GM19395 (cell line): Measurements from ENCODE around the gene CLK3.
"Not testable (repeated sequence)": the region's sequence is repeated elsewhere in the genome, so short reads cannot be mapped to it uniquely, and the experiment has no call there.

Experiments used
- ATAC-seq: cut with Tn5 transposase; IDR thresholded peaks from one replicate; pipeline ENCODE4 v1.9.1; 2021; ENCODE audit warnings: mild to moderate bottlenecking, moderate library complexity; ENCODE audit not compliant: unreplicated experiment

CLK3 gene

DNA sequence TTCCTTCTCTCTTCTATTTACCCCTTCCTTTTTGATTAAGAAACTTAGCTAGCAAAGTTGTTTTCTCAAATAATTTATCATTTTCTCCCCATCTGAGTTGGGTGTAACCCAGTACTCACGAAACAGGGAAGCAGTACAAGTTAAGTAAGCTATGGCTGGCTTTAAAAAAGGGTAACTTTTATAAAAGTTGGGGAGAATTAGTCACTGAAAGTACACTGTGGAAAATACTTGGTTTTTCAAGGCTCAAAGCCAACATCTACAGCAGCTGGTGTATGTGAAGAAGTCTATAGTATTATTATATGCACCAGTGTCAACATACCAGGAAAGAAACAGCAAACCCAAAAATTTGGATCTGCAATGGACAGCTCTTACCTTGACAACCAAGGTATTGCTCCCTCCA is 25.5 kb downstream of the CLK3 start:
- no peak for ATAC-seq

GRCh38 chr15:74642348-74642733 is 26.7 kb downstream of the CLK3 start:
- ATAC-seq, result no peak

DNA sequence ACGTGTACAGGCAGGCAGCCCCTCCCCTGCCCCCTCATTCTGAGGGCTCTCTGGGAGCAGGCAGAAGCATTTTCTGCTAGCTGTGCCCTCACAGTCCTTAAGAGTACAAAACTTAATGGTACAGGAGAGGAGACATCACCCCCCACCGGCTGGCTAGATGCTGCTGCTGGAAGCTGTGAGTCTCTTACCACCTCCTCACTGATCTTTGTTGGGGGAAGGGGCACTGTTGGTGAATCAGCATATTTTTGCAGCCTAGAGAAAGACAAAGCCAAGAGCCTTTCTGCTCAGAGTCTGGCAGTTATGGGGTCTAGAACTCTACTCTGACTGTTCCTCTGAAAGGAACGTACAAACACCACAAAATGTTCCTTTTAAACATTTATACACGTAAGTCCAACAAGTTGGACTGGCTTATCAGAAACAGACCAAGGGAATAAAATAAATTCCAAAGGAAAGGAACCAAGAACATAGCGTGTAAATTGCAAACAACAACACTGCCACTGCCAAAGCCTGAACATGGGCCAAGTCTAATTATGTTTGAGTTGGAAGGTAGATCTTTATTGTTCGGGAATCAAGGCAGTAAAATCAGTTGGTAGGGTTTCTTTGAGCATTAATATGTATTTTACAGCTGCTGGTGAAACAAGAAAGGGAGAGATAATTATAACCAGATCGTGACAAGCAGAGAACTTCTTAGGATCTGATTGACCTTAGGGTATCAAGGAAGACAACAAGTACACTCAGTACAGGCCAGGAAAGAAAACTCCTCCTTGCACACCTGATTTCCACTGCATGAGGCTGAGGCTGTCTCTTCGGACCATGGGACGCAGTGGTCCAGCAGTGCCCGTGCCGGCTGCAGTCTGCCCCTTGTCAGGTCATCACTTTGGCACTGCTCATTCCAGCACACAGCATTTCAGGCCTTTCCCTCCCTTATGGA is 27.4 kb downstream of the CLK3 start:
- ATAC-seq, result no peak

- ATAC-seq, result no peak
Observed at GRCh38 chr15:74643665-74644204, 28.1 kb downstream of the CLK3 start.

- no peak for ATAC-seq
Observed at GRCh38 chr15:74646480-74646879, 30.8 kb downstream of the CLK3 start.

- no peak for ATAC-seq
Observed at GRCh38 chr15:74648051-74648842, 32.6 kb downstream of the CLK3 start.

DNA sequence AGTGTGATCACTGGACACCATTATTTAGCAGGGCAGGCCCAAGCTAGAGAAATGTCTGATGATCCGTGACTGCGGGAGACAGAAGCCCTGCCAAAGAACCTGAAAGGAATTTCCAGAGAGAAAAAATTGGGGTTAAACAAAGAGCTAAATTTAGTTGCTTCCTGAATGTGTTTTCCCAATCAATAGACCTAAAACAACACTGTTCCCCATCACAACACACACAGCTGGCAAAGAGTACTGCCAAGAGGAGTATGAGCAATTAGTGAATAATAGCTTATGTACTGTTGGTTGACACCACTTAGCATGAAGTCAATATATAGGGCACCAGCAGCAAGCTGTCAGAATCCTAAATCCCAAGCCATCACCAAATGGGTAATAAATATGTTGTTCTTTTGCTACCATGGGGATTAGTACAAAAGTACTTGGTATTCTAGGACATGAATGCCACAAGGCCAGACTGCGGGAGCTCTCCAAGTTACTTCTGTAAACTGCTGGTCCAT is 35.7 kb downstream of the CLK3 start:
- ATAC-seq, result no peak

DNA sequence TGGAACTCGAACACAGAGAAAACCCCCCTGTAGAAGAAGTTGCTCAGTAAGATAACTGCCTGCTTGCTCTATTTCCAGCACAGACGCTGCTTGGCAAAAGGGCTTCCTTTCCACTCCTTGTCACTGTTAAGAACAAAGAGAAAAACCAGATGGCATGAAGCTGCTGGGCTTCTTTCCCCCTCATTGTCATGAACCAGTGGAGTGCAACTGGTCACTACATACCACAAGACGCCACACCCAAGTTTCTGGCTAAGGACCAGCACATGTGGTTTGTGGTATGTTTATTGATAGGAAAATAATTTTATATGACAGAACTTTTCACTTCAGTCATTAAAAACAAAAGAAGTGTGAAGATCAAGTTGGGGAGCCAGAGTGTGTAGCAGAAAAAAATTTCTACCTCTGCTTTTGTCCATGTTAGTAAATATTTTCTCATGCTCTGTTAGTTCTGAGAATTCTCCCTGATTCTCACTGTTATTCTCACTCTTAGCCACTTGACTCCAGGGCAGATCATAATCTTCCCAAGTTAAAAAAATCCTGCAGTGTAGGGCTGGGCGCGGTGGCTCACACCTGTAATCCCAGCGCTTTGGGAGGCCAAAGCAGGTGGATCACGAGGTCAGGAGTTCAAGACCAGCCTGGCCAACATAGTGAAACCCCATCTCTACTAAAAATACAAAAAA is 37.9 kb downstream of the CLK3 start:
- ATAC-seq, result no peak

DNA sequence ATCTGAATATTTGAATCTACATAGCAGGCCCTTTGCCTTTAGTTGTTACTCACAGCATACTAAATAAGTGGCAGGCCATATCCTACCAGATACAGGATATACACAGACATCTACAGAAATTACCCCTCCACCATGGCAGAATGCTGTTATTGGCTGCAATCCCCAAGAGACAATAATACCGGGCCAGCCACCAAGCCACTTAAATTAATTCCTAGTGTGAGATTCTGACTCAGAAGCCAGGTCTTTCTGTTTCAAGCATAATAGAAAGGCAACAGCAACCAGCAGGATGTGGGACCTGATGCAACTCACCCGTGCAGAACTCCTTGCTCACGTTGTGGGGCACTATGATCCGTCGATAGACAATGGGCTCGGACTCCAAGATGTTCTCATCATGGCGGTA is 39.8 kb downstream of the CLK3 start:
- ATAC-seq, result no peak

DNA sequence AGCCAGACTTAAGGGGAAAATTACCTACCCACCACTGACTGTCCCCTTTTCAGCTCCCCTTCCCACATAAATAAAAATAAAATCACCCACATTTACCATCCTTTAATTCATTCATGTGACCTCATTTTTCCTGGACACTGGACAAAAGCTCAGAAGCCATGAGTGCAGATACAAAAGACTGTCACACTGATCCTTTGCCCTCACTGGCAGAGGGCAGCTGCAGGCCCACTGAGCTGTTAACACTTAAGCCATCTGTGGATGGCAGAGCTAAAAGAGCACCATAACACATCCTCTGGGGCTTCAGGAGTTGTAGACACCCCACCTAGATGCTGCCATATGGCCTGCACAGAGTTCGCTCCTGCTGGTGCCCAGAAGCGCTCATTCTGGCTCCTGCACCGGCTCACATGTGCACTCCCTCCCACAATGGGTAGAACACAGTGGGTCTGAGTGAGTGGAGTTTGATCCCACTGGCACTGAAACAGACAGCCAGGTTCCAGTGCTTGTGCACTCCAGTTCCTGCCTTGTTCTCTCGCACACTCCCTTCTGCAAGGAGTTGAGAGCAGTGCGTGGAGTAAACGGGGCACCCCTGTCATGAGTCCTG is 41.4 kb downstream of the CLK3 start:
- no peak for ATAC-seq

DNA sequence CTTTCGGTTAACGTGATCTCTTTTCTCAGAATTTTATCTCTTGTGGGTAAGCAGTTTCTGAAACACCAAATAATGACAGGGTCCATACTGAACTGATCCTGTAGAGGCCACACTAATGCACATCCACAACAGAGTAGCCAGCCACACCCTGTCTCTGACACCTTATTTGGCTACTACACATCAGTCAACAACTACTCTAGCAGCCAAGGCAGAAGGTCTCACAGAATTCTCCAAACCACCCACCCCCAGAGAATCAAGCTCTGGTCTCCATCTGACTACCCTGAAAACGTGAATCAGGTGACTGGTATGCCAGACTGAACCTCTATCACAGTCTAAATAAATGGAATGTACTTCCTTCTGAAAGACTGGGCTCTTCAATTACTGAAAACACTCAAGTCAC is 42.2 kb downstream of the CLK3 start:
- ATAC-seq, result no peak

DNA sequence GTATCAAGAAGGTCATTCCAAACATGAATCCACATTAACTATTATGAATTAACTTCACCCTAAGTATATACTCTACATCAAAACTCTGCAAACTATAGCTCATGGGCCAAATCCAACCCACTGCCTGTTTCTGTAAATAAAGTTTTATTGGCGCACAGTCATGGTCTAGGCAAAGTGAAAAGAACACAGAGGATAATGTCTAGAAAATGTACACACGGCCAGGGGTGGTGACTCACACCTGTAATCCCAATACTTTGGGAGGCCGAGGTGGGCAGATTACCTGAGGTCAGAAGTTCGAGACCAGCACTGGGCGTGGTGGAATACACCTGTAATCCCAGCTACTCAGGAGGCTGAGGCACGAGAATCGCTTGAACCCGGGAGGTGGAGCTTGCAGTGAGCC is 45.6 kb downstream of the CLK3 start:
- ATAC-seq, result not testable (repeated sequence)

- ATAC-seq, result no peak
Observed at GRCh38 chr15:74662064-74662860, 46.6 kb downstream of the CLK3 start.

GRCh38 chr15:74663303-74664027 is 47.8 kb downstream of the CLK3 start:
- ATAC-seq, result no peak

GRCh38 chr15:74664028-74664616 is 48.5 kb downstream of the CLK3 start:
- no peak for ATAC-seq

- ATAC-seq, result no peak
Observed at GRCh38 chr15:74664670-74665069, 49.0 kb downstream of the CLK3 start.

DNA sequence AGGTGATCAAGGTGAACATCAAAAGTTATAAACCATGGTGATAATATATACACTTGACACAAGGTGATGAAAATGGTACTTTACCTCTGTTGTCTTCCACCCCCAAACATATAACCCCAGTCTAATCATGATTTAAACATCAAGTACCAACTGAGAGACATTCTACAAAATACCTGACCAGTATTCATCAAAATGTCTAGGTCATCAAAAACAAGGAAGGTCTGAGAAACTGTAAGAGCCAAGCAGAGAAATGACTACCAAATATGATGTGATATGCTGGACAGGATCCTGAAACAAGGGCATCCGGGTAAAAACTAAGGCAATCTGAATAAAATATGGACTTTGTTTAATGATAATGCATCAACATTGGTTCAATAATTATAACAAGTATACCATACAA is 52.3 kb downstream of the CLK3 start:
- ATAC-seq, result no peak

DNA sequence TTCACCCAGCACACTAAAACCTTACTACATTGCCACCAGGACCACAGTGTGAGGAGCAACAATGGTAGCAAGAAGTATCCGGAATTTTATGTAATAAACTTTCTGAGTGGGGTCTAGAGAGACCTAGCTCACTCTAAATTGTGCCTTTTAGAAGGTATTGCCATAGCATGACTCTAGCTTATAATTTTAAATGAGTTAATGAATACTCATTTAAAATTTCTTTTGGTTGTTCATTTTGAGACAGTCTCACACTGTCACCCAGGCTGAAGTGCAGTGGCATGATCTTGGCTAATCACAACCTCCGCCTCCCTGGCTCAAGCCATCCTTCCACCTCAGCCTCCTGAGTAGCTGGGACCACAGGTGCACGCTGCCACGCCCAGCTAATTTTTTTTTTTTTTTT is 54.0 kb downstream of the CLK3 start:
- ATAC-seq, result no peak

DNA sequence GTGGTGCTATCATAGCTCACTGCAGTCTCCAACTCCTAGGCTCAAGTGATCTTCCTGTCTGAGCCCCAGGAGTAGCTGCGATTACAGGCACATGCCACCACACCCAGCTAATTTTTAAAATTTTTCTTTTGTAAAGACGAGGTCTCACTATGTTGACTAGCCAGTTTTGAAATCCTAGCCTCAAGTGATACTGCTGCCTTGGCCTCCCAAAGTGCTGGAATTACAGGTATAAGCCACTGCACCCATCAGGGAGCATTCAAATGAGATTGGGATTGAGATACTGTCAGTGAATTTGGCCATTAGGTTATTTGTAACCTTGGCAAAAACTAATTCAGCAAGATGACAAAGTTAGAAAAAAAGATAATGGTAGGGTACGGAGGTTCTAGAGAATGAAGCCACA is 58.5 kb downstream of the CLK3 start:
- ATAC-seq, result no peak
